Retinal pigment epithelial cell (primary cell): Measurements from ENCODE around the gene C11orf21.

Source experiments
- DNase-seq: peaks from one replicate; pipeline ENCODE4 v3.0.0-alpha.2; 2010; ENCODE audit warnings: low read depth
- H3K4me3 ChIP-seq: 2 replicates; pipeline ENCODE4 v1.5.1; 2011; ENCODE audit warnings: mild to moderate bottlenecking, low read length, control low read depth, moderate library complexity
- CTCF ChIP-seq: conservative IDR thresholded peaks from 2 replicates; pipeline ENCODE4 v1.5.1; 2011; ENCODE audit warnings: low read depth, low read length, control low read depth, inconsistent platforms

The C11orf21 gene

GRCh38 chr11:2256293-2256913 lies 45.3 kb downstream of the C11orf21 start:
- DNase-seq: no peak
- no peak for TF ChIP-seq CTCF
- no peak overlapping the region for H3K4me3 ChIP-seq

GRCh38 chr11:2252018-2252417 lies 49.7 kb downstream of the C11orf21 start:
- H3K4me3 ChIP-seq: no peak overlapping the region
- no peak for TF ChIP-seq CTCF
- DNase-seq: no peak

- TF ChIP-seq CTCF: no peak
- H3K4me3 ChIP-seq: no peak overlapping the region
- DNase-seq: no peak
Measured at GRCh38 chr11:2251138-2251537, 50.6 kb downstream of the C11orf21 start.

GRCh38 chr11:2250485-2250884 lies 51.2 kb downstream of the C11orf21 start:
- H3K4me3 ChIP-seq: no peak overlapping the region
- no peak for DNase-seq
- no peak for TF ChIP-seq CTCF

GRCh38 chr11:2250041-2250440 lies 51.7 kb downstream of the C11orf21 start:
- no peak for DNase-seq
- TF ChIP-seq CTCF: no peak
- no peak overlapping the region for H3K4me3 ChIP-seq

GRCh38 chr11:2249189-2249916 lies 52.4 kb downstream of the C11orf21 start:
- TF ChIP-seq CTCF: no peak
- DNase-seq: no peak
- no peak overlapping the region for H3K4me3 ChIP-seq

GRCh38 chr11:2248762-2249161 lies 53.0 kb downstream of the C11orf21 start:
- DNase-seq: no peak
- H3K4me3 ChIP-seq: no peak overlapping the region
- TF ChIP-seq CTCF: no peak
